Measurements from ENCODE around the gene TM9SF2.

Gene TM9SF2

DNA sequence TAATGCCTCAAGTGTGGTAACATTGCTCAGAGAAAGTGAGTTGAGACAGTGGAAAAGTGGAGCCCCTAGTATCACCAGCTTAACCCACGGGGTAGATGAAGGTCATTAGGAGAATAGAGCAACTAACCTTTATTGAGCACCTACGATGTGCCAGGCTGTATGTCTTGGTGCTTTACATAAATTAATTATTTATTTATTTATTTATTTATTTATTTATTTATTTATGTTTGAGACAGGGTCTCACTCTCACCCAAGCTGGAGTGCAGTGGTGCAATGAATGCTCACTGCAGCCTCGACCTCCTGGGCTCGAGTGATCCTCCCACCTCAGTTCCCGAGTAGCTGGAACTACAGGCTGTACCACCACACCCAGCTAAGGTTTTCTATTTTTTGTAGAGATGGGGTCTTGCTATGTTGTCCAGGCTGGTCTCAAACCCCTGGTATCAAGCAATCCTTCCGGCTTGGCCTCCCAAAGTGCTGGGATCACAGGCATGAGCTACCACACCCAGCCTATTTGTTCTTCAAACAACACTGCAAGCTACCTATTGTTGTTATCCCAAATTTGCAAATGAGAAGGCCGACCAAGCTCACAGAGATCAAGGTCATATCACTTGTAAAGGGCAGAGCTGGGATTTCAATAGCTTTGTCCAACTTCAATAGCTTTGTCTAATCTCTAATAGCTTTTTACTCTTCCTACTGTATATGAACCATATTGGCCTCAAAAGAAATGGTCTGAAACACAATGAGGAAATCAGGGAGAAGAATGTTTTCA lies 79.4 kb downstream of the TM9SF2 start:
- no peak for DNase-seq

GRCh38 chr13:99582511-99582910 lies 81.2 kb downstream of the TM9SF2 start:
- no peak for DNase-seq

- no peak for DNase-seq
Observed at GRCh38 chr13:99585609-99586008, 84.3 kb downstream of the TM9SF2 start.

GRCh38 chr13:99587021-99587420 lies 85.7 kb downstream of the TM9SF2 start:
- no peak for DNase-seq

DNA sequence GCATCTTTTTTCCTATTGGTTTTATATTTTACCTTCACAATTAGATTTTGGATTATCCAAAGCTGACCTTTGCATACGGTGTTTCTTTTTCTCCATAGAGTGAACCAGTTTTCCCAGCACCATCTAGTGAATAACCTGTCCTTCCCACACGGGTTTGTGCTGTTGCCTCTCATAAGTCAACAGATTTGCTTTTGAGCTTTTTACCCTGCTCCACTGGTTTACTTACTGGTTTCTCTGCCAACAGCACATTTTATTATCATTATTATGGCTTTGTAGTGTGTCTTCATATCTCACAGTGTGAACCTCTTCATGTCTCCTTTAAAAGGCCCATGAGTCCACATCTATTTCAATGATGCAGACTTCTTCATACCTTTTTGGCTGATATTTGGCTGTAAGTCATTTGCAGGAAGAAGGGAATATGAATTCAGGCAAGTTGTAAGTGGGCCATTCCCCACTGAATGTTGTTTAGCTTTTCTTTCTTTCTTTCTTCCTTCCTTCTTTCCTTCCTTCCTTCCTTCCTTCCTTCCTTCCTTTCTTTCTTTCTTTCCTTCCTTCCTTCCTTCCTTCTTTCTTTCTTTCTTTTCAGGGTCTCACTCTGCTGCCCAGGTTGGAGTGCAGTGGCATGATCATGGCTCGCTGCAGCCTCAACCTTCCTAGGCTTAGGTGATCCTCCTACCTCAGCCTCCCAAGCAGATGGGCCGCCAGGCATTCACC lies 86.8 kb downstream of the TM9SF2 start:
- DNase-seq = no peak

DNA sequence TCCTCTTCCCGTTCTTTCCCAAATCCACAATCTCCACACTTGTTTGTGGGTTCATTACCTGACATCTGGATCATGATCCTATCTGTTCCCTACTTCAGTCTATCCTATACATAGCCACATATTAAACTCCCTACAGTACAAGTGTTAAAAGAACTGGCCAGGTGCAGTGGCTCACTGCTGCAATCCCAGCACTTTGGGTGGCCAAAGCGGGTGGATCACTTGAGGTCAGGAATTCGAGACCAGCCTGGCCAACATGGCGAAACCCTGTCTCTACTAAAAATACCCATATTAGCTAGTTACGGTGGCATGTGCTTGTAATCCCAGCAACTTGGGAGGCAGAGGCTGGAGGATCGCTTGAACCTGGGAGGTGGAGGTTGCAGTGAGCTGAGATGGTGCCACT lies 88.3 kb downstream of the TM9SF2 start:
- no peak for DNase-seq

DNA sequence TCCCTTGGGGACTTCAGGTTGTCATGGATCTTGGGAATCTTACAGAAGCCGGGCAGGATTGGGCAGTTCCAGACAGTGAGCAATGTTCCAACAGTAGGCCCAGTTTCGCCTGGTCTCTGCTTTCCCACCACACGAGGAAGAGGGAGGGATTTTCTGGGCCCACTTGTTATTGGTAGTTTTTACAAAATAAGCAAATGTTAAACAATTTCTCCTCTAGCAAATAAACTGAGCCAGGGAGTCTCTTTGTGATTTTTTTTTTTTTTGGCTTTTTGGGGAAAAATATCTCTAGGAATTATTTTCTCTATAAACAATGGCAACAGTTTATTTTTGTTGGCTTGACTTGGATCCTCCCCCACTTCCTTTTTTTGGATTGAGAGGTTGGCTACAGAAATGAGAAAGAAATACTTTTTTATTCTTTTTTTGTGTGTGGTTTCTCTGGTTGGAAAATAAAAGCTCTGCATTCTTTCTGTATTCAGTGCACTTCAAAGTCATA lies 89.3 kb downstream of the TM9SF2 start:
- DNase-seq = no peak

- no peak for DNase-seq
Observed at GRCh38 chr13:99596180-99596579, 94.9 kb downstream of the TM9SF2 start.

GRCh38 chr13:99600318-99600717 lies 99.0 kb downstream of the TM9SF2 start:
- no peak for DNase-seq

DNA sequence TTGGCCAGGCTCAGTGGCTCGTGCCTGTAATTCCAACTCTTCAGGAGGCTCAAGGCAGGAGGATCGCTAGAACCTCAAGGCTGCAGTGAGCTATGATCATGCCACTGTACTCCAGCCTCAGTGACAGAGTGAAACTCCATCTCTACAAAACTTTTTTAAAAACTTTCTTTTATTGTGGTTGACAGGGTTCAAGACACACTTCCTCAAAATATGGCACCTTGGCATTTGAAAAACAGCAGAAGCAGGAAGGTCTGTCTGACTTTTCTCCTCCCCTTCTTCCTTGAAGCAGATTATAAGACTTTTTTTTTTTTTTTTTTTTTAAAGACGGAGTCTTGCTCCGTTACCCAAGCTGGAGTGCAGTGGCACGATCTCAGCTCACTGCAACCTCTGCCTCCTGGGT lies 100.3 kb downstream of the TM9SF2 start:
- no peak for DNase-seq

DNA sequence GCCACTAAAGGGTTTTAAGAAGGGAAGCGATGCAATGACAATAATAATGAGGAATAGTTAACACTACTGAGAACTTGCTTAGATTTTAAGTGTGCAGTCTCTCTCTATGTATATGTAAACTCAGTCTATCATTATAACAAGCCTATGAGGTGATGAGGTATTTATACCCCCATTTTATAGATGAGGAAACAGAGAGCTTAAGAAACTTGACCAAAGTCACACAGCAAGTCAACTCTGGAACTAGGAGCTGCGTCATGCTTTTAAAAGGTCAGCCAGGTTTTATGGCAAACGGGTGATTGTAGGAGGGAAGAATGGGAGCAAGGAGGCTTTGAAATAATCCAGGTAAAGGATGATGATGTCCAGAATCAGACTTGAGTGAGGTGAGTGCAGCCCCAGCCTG lies 103.4 kb downstream of the TM9SF2 start:
- no peak for DNase-seq

DNA sequence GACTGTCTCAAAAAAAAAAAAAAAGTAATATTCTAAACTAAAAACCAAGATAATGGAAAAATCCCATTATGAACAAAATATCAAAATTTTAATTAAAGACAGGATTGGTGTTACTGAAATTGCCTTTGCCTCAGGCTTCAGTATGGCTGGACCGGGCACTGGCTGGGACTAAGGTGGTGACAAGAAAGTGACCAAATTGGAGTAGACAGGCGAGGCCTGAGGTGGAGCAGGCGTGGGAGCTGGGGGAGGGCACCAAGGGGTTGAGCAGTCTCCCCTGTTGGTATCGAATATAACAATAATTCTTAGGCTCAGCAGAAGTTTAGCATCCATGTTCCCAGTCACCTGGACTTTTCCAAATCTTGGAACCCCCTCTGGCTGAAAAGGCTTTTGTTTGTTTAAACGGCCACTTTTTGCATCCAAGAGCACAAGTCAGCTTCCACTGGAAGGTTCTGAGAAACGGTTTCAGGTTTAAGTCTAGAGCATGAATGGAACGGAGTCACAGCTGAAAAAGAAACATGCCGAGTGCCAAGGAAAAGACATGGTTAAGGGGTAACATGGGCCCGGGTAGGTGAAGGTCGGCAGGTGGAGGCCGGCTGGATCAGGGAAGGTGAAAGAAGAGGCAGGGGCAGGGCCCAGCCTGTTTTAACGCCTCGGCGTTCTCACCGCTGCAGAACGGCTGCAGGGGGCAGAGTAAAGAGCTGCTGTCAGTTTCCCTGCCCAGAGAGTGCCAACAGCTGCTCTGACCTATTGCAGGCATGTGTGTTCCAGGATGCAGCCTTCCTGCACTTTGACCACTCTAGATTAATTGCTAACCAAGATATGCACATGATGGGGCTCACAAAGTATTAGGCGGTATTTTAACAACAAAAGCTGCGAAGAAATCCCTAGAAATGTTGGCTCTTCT lies 104.4 kb downstream of the TM9SF2 start:
- DNase-seq = peak; percentile 62 to 78

DNA sequence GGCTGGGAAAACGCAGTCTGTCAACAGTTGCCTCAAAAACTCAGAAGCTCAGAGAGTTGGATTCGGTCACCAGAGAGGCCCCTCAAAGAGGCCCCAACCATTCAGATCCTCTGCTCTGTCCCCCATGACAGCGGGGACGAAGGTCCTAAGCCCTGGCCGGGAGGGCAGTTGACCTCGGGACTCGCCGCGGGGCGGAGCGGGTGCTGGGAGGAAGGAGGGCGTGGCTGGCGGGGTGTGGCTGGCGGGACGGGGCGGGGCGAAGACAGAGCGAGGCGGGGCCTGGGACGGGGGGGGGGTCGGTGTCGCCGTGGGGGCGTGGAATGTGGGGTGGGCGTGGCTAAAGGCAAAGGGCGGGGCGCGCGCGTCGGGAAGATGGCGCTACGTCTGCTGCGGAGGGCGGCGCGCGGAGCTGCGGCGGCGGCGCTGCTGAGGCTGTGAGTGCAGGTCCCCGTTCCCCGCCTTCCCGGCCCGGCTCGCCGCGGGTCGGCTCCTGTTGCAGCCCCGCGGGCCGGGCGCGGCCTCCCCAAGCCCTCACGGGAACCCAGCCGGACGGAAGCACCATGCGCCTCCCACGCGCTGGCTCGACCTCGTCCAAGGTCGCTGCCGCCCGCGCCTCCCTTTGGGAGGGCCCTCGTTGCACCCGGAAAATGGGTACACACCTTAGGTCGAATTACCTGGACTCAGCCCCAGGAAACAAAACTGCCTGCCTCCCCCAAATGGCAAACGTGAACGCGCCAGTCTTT lies 105.2 kb downstream of the TM9SF2 start, which contains the start of gene CLYBL:
Gene CLYBL, plus strand, starts transcription at position 367 of the 743 bp plus-strand sequence.
- peak; percentile 81 to 91 for DNase-seq

GRCh38 chr13:99608345-99608744 lies 107.1 kb downstream of the TM9SF2 start:
- no peak for DNase-seq

- DNase-seq = no peak
Observed at GRCh38 chr13:99610702-99611289, 109.5 kb downstream of the TM9SF2 start.

All from hippocampal formation (tissue), 2 donors.